ENCODE results near the gene ZC3H12D. TPM values are rescaled to one million over a fixed set of nuclear protein-coding genes. Genes with fewer than 3 reads are reported as not detected.

Gene ZC3H12D
- total and polyA plus RNA-seq, 9 of the 15 experiments (the other 6 are each of a cell fraction or from before 2014, with no cell fraction given) = 0.04 to 0.27 (median 0.05) TPM; not detected in 3

DNA sequence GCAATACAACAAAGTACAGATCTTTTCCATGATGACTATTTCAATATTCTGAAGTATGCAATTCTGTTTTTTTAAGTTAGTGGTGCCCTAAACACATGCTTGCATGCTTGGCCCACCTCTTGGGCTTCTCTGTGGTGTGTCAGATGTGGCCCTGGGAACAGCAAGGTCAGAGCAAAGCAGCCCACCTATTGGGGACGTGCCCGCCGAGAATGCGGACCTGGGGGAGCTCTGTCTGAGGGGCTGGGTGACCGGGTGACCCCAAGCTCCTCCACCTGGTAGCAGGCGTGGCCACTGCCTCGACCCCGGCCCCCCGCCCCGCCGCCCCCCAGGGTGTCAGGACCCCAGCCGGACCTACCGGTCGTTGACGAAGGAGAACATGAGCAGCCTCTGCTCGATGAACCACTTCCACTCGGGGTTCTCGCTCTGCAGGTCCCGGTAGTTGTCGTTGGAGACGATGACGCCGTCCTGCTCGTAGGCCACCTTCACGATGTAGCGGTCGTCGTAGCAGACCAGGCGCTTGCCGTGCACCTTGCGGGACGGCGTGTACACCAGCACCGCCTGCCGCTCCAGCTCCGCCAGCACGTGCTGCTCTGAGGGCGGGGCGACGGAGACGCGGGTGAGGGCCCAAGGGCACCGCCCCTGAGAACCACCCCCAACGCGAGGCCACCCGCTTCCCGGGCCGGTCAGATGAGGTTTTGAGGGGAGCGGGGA lies 28.3 kb downstream of the ZC3H12D start (continued):
- TF ChIP-seq, protein P1, sequence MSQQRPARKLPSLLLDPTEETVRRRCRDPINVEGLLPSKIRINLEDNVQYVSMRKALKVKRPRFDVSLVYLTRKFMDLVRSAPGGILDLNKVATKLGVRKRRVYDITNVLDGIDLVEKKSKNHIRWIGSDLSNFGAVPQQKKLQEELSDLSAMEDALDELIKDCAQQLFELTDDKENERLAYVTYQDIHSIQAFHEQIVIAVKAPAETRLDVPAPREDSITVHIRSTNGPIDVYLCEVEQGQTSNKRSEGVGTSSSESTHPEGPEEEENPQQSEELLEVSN (IDR thresholded peaks at IDR 0.05; ENCODE audit: borderline replicate concordance in 1 of 2, extremely low read depth in 1 of 2, insufficient read depth in 1 of 2, insufficient read length in 1 of 2, low read depth in 1 of 2, low read length in 1 of 2, poor library complexity in 1 of 2, severe bottlenecking in 1 of 2) = peak; percentile 90 to 97
- TF ChIP-seq RNF2 (IDR thresholded peaks at IDR 0.05) (peak; percentile 55; the same call in 1 of the 2 replicates), MTA3 (IDR thresholded peaks at IDR 0.05; ENCODE audit: borderline replicate concordance) (no peak), TRIM28 (IDR thresholded peaks at IDR 0.05) (no peak), MAX (CRISPR knock-in tag; IDR thresholded peaks at IDR 0.05) (peak; percentile 92), ZNF449 (CRISPR knock-in tag; IDR thresholded peaks at IDR 0.05) (no peak), ZNF511 (CRISPR knock-in tag; IDR thresholded peaks at IDR 0.05) (peak; percentile 73), BHLHE40 (IDR thresholded peaks at IDR 0.05; ENCODE audit: low read length) (peak; percentile 97), BCOR (IDR thresholded peaks at IDR 0.05) (no peak), RB1 (IDR thresholded peaks at IDR 0.05; ENCODE audit: low read depth) (peak; percentile 22; the same call in 1 of the 2 replicates), MECOM (CRISPR knock-in tag; IDR thresholded peaks at IDR 0.05) (no peak), CTCF (IDR thresholded peaks at IDR 0.05 in 2 of 3, conservative IDR thresholded peaks at IDR 0.05 in 1 of 3; ENCODE audit: insufficient read depth in 2 of 3, low read depth in 1 of 3, low read length in 3 of 3) (peak; percentile 21 to 37 (median 28); a peak in 3 of 6 replicates), FOXP1 (CRISPR knock-in tag; IDR thresholded peaks at IDR 0.05) (0 out of 2 replicates have a peak, but pooled peaks have one; percentile 59), SMC3 (conservative IDR thresholded peaks at IDR 0.05; ENCODE audit: insufficient read depth, low read depth, low read length) (peak; percentile 35; the same call in 1 of the 2 replicates), CBX5 (IDR thresholded peaks at IDR 0.05; ENCODE audit: borderline replicate concordance, low read depth) (no peak)
- TF ChIP-seq, protein P2, sequence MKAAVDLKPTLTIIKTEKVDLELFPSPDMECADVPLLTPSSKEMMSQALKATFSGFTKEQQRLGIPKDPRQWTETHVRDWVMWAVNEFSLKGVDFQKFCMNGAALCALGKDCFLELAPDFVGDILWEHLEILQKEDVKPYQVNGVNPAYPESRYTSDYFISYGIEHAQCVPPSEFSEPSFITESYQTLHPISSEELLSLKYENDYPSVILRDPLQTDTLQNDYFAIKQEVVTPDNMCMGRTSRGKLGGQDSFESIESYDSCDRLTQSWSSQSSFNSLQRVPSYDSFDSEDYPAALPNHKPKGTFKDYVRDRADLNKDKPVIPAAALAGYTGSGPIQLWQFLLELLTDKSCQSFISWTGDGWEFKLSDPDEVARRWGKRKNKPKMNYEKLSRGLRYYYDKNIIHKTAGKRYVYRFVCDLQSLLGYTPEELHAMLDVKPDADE (conservative IDR thresholded peaks at IDR 0.05; ENCODE audit: control insufficient read depth, low read depth, low read length) = no peak
- TF ChIP-seq, protein P3, sequence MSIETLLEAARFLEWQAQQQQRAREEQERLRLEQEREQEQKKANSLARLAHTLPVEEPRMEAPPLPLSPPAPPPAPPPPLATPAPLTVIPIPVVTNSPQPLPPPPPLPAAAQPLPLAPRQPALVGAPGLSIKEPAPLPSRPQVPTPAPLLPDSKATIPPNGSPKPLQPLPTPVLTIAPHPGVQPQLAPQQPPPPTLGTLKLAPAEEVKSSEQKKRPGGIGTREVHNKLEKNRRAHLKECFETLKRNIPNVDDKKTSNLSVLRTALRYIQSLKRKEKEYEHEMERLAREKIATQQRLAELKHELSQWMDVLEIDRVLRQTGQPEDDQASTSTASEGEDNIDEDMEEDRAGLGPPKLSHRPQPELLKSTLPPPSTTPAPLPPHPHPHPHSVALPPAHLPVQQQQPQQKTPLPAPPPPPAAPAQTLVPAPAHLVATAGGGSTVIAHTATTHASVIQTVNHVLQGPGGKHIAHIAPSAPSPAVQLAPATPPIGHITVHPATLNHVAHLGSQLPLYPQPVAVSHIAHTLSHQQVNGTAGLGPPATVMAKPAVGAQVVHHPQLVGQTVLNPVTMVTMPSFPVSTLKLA (conservative IDR thresholded peaks at IDR 0.05) = peak; percentile 50 to 70

All from K562 (cell line).